Lower leg skin (tissue), 3 donors: ENCODE data around the gene C12orf56.

ENCODE experiments used
- POLR2A ChIP-seq, 2 donors: fragments of 450-650 bp; IDR thresholded peaks; one replicate each; pipeline ENCODE4 v1.6.1; 2016 to 2017; ENCODE audit warnings: antibody characterized with exemption in 2 of 2, mild to moderate bottlenecking in 1 of 2, moderate library complexity in 1 of 2
- TF ChIP-seq, protein P1 (sequence below), 3 donors: fragments of 450-650 bp; IDR thresholded peaks; one replicate each; pipeline ENCODE4 v1.5.1; 2016; ENCODE audit warnings: antibody characterized with exemption in 3 of 3, mild to moderate bottlenecking in 3 of 3, moderate library complexity in 2 of 3

DNA sequence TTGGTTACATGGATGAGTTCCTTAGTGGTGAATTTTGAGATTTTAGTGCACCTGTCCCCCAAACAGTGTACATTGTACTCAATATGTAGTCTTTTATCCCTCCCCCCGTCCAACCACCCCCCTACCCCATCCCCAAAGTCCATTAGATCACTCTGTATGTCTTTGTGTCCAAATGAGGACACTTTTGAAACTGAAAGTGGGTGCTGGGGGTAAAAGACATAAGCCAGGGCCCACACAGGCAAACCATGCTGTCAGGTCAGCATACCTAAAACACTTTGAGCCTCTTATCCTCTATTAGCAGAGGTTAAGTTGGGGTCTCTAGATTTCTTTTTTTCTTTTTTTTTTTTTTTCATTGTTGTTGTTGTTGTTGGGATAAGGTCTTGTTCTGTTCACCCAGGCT is 137.2 kb downstream of the C12orf56 start:
- TF ChIP-seq, protein P1, sequence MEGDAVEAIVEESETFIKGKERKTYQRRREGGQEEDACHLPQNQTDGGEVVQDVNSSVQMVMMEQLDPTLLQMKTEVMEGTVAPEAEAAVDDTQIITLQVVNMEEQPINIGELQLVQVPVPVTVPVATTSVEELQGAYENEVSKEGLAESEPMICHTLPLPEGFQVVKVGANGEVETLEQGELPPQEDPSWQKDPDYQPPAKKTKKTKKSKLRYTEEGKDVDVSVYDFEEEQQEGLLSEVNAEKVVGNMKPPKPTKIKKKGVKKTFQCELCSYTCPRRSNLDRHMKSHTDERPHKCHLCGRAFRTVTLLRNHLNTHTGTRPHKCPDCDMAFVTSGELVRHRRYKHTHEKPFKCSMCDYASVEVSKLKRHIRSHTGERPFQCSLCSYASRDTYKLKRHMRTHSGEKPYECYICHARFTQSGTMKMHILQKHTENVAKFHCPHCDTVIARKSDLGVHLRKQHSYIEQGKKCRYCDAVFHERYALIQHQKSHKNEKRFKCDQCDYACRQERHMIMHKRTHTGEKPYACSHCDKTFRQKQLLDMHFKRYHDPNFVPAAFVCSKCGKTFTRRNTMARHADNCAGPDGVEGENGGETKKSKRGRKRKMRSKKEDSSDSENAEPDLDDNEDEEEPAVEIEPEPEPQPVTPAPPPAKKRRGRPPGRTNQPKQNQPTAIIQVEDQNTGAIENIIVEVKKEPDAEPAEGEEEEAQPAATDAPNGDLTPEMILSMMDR (IDR thresholded peaks at IDR 0.05) = no peak
- no peak for TF ChIP-seq POLR2A (IDR thresholded peaks at IDR 0.05)
